GM13976 (cell line): ENCODE measurements around the gene LRCOL1.

Experiments
- DNase-seq: peaks from one replicate; pipeline ENCODE4 v3.0.0; 2012; ENCODE audit warnings: low spot score
- in situ Hi-C: fragments of 300-500 bp; cut with MboI; formaldehyde crosslinking; loops from one replicate; pipeline ENCODE4 v1.12.0; 2022; ENCODE audit warnings: low sequenced_read_pairs, mixed read lengths, inconsistent platforms; ENCODE audit not compliant: unreplicated experiment
- TF ChIP-seq, protein P1 (sequence below): IDR thresholded peaks from 2 replicates; pipeline ENCODE4 v1.5.1; 2012; ENCODE audit warnings: borderline replicate concordance, mild to moderate bottlenecking; ENCODE audit not compliant: insufficient read depth; ENCODE audit errors: extremely low read depth, missing control alignments, control extremely low read depth

Gene LRCOL1

DNA sequence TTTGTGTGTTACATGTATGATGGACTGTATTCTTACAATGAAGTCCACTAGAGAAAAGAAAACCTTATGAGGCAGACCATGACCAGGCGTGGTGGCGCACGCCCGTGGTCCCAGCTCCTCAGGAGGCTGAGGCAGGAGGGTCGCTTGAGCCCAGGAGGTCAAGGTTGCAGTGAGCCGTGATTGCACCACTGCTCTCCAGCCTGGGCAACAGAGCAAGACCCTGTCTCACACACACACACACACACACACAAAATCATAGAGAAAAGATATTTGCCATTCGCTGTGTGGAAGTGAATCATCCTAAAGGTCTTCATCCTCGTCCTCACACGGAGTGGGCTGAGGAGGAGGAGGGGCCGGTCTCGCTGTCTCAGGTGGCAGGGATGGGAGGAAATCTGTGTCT lies 32.3 kb downstream of the LRCOL1 start:
- in situ Hi-C loops = no loop called here

GRCh38 chr12:132577191-132577920 lies 33.0 kb downstream of the LRCOL1 start:
- in situ Hi-C loops = no loop called here
- TF ChIP-seq, protein P1, sequence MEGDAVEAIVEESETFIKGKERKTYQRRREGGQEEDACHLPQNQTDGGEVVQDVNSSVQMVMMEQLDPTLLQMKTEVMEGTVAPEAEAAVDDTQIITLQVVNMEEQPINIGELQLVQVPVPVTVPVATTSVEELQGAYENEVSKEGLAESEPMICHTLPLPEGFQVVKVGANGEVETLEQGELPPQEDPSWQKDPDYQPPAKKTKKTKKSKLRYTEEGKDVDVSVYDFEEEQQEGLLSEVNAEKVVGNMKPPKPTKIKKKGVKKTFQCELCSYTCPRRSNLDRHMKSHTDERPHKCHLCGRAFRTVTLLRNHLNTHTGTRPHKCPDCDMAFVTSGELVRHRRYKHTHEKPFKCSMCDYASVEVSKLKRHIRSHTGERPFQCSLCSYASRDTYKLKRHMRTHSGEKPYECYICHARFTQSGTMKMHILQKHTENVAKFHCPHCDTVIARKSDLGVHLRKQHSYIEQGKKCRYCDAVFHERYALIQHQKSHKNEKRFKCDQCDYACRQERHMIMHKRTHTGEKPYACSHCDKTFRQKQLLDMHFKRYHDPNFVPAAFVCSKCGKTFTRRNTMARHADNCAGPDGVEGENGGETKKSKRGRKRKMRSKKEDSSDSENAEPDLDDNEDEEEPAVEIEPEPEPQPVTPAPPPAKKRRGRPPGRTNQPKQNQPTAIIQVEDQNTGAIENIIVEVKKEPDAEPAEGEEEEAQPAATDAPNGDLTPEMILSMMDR = no peak
- no peak for DNase-seq

More for the DNA sequence above, 32.3 kb downstream of the LRCOL1 start:
- DNase-seq = no peak
- TF ChIP-seq, protein P1 = no peak

DNA sequence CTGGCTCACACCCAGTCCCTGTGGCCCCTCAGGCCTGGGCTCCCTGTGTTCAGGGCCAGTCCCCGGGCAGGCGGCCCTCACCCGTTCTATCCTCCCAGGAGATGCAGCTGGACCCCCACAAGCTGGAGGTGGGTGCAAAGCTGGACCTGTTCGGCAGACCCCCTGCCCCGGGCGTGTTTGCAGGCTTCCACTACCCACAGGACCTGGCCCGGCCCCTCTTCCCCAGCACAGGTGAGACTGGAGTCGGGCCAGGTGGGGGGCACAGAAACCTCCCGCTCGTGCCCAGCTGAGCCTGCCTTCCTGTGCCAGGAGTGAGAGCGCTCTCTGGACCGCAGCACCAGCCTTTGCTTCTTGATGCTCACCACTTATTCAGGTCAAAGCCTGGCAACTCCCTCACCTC lies 33.7 kb downstream of the LRCOL1 start:
- TF ChIP-seq, protein P1 = no peak
- DNase-seq = no peak
- in situ Hi-C loops = no loop called here

- no peak for DNase-seq
- TF ChIP-seq, protein P1 = no peak
- in situ Hi-C loops = no loop called here
Observed at GRCh38 chr12:132575661-132576060, 34.7 kb downstream of the LRCOL1 start.

DNA sequence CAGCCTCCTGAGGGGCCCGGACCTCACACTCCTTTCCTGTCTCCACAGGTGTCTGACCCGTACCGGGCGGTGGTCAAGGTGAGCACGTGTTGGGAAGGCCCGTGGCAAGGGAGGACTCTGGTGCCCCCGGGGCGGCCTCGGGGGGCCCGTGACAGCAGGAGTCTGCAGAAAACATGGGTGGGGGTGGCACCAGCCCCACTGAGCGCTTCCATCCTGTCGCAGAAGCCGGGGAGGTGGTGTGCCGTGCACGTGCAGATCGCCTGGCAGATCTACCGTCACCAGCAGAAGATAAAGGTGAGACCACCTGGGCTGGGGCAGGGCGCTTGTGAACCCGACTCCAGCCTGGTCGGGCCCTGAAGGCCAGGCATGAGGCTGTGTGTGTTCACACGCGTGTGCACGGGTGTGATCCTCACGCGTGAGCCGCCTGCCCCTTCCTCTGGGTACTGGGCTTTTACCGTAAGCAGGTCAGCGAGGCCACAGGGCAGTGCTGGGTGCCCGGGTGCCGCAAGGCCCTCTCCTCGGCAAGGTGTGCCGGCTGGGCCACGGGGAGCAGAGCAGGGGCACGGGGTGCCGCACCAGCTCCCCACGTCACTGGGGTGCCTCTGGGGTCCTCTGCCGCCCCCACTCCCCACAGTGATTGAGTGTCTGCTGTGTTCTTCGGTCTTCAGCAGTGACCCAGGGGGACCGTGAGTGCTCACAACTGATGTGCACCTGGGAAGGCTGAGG lies 35.9 kb downstream of the LRCOL1 start:
- TF ChIP-seq, protein P1 = no peak
- no peak for DNase-seq
- in situ Hi-C loops = no loop called here

GRCh38 chr12:132572801-132573760 lies 37.3 kb downstream of the LRCOL1 start:
- DNase-seq = no peak
- in situ Hi-C loops = no loop called here
- TF ChIP-seq, protein P1 = no peak
